Activated B cell treated with CpG ODN at 0.5 μM for 24 hours (primary cell): ENCODE results near the gene ENPP5. TPM values are rescaled to one million over a fixed set of nuclear protein-coding genes. Genes with fewer than 3 reads are reported as not detected.

ENCODE experiments used
- ATAC-seq: fragments of 200-7000 bp; cut with Tn5 transposase; one replicate; pipeline ENCODE4 v1.10.0; 2021; ENCODE audit warnings: low read depth, mild to moderate bottlenecking, moderate library complexity
- CTCF ChIA-PET: fragments of 350-600 bp; sonication (Branson Sonifier 250); formaldehyde crosslinking; loops from one replicate; lab custom pipeline; 2021; ENCODE audit warnings: antibody characterized with exemption; lab: Charles Lee
- POLR2A ChIA-PET: fragments of 350-600 bp; sonication (Branson Sonifier 250); formaldehyde crosslinking; loops from one replicate; lab custom pipeline; 2021; ENCODE audit warnings: antibody characterized with exemption; lab: Charles Lee
- DNase-seq: peaks from one replicate; pipeline ENCODE4 v3.0.0; 2022
- H3K27ac Mint-ChIP-seq: one replicate; pipeline ENCODE4 v1.8.0; 2020; ENCODE audit warnings: mixed read lengths
- H3K27me3 Mint-ChIP-seq: one replicate; pipeline ENCODE4 v1.8.0; 2021; ENCODE audit warnings: mixed read lengths
- H3K36me3 Mint-ChIP-seq: one replicate; pipeline ENCODE4 v1.8.0; 2021; ENCODE audit warnings: low read depth, mixed read lengths
- H3K4me1 Mint-ChIP-seq: one replicate; pipeline ENCODE4 v1.8.0; 2021; ENCODE audit warnings: mixed read lengths
- H3K4me3 Mint-ChIP-seq: one replicate; pipeline ENCODE4 v1.8.0; 2020; ENCODE audit warnings: mild to moderate bottlenecking, mixed read lengths
- H3K9me3 Mint-ChIP-seq: one replicate; pipeline ENCODE4 v1.8.0; 2020; ENCODE audit warnings: mixed read lengths
- intact Hi-C: fragments of 100-400 bp; cut with micrococcal nuclease; formaldehyde crosslinking; loops from one replicate; pipeline ENCODE4 v1.15.1; 2024
- total RNA-seq: library from RNA; stranded (reverse); gene quantifications from 2 replicates; pipeline ENCODE4 v1.2.3, GENCODE V29; 2022
- TF ChIP-seq, protein P1 (sequence below): fragments of 200-600 bp; IDR thresholded peaks from one replicate; pipeline ENCODE4 v1.8.0; 2022; ENCODE audit warnings: antibody characterized with exemption, mild to moderate bottlenecking

Gene ENPP5
- total RNA-seq, 1 donor from 2014 or later, result 0.71 TPM

DNA sequence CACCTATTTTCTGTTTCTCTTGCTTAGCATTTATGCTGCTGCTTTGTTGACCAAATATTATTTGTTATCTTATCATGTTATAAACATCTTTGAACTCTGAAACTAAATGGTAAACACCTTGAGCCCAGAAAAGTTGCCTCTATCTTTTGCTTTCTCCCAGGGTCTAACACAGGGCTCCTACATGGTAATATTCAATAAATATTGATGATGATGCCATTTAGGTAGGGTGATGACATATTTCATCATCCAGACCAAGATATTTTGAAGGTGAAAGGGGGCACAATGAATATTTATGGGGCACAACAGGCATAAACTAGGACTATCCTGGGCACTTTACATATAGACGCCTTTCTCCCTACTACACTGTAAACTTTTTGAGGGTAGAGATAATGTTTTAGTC, 52.6 kb downstream of the ENPP5 start:
- Mint-ChIP-seq H3K27me3 (no peaks in the 10 kb centered on the region), H3K27ac (no peak overlapping the region), H3K36me3 (peaks cover 7% of the 10 kb centered on the region), H3K4me3 (no peak overlapping the region), H3K9me3 (peaks cover 3% of the 10 kb centered on the region), H3K4me1 (peaks cover 19% of the 10 kb centered on the region)
- TF ChIP-seq, protein P1, sequence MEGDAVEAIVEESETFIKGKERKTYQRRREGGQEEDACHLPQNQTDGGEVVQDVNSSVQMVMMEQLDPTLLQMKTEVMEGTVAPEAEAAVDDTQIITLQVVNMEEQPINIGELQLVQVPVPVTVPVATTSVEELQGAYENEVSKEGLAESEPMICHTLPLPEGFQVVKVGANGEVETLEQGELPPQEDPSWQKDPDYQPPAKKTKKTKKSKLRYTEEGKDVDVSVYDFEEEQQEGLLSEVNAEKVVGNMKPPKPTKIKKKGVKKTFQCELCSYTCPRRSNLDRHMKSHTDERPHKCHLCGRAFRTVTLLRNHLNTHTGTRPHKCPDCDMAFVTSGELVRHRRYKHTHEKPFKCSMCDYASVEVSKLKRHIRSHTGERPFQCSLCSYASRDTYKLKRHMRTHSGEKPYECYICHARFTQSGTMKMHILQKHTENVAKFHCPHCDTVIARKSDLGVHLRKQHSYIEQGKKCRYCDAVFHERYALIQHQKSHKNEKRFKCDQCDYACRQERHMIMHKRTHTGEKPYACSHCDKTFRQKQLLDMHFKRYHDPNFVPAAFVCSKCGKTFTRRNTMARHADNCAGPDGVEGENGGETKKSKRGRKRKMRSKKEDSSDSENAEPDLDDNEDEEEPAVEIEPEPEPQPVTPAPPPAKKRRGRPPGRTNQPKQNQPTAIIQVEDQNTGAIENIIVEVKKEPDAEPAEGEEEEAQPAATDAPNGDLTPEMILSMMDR, result no peak
- intact Hi-C loops, result no loop called here
- ChIA-PET POLR2A (no interaction called here), CTCF (no interaction called here)
- DNase-seq (no peak), ATAC-seq (no peak)

DNA sequence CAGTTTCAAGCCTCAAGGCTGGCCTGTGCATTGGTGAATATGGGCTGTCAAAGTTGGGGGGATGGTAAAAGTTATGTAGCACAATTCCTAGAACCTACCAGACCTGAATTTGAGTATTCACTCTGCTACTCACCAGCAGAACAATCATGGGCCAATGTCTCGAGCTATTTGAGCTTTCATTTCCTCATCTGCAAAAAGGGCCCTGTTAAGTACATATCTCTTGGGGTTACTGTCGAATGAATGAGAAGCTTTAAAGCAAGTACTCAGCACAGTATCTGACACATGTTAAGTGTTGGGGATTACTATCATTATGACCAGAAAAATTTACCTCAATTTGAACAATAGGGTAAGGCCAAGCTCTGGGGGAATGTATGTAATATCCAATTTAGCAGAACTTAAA, 54.5 kb downstream of the ENPP5 start:
- ATAC-seq, result peak; percentile 74
- Mint-ChIP-seq H3K36me3 (peaks cover 10% of the 10 kb centered on the region), H3K4me1 (peaks cover 19% of the 10 kb centered on the region), H3K4me3 (no peak overlapping the region), H3K9me3 (peaks cover 8% of the 10 kb centered on the region), H3K27ac (no peak overlapping the region), H3K27me3 (no peaks in the 10 kb centered on the region)
- ChIA-PET CTCF (interaction anchor here (2.2 kb wide), 1 partner anchor 26 kb away, joined by 8 read pairs; no protein-coding TSS in a partner anchor), POLR2A (interaction anchor here (1.3 to 1.6 kb wide), 2 partner anchors 14 to 101 kb away, joined by 4 to 5 read pairs; partner anchors contain the start of gene ENPP4)
- TF ChIP-seq, protein P1, result no peak
- DNase-seq, result no peak
- intact Hi-C loops, result no loop called here

DNA sequence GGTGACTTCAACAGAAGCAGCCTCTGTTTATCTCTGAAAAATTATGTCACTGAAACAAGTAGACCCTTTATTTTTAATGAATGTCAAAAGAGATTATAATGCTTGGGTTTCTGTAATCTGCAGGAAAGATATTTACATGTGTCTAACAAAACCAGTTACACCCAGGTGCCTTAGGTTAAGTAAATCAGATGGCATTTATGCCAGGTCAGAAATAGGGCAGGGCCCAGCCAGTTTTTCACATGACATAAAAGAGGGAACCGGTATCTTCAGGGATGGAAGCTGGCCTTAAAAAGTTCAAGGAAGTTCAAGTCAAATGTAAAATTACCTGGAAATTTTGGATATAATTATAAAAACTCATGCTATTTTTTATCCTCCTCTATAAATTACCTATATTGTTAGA, 55.1 kb downstream of the ENPP5 start:
- TF ChIP-seq, protein P1, result no peak
- ATAC-seq (no peak), DNase-seq (no peak)
- POLR2A ChIA-PET, result interaction anchor here (1.3 to 1.6 kb wide), 2 partner anchors 15 to 102 kb away, joined by 4 to 5 read pairs; partner anchors contain the start of gene ENPP4
- Mint-ChIP-seq H3K27ac (no peak overlapping the region), H3K4me1 (peaks cover 19% of the 10 kb centered on the region), H3K4me3 (no peak overlapping the region), H3K36me3 (peaks cover 10% of the 10 kb centered on the region), H3K9me3 (peaks cover 8% of the 10 kb centered on the region), H3K27me3 (no peaks in the 10 kb centered on the region)
- intact Hi-C loops, result no loop called here
- CTCF ChIA-PET, result interaction anchor here (2.2 kb wide), 1 partner anchor 26 kb away, joined by 8 read pairs; no protein-coding TSS in a partner anchor

DNA sequence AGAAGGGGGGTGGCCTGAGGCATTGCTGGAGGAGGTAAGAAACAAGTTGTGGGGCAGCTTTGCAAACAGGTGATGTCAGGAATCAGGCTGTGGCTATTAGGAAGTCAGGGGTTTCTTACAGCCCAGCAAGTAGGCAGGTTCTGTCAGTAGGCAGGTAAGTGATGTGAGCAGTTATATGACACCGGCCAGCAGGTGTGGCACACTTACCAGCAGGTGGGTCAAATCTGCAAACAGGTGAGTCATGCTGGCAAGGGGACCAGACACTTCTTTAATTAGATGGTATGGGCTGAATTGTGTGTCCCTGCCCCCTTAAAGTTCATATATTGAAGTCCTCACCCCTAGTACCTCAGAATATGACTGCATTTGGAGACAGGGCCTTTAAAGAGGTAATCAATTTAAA, 57.4 kb downstream of the ENPP5 start:
- ATAC-seq (no peak), DNase-seq (no peak)
- peaks cover 14% of the 10 kb centered on the region for H3K4me1 Mint-ChIP-seq
- H3K9me3 Mint-ChIP-seq, result peaks cover 6% of the 10 kb centered on the region
- H3K27me3 Mint-ChIP-seq, result no peaks in the 10 kb centered on the region
- H3K27ac Mint-ChIP-seq, result no peak overlapping the region
- POLR2A ChIA-PET, result no interaction called here
- CTCF ChIA-PET, result interaction anchor here (0.9 kb wide), 1 partner anchor 23 kb away, joined by 3 read pairs; no protein-coding TSS in a partner anchor
- TF ChIP-seq, protein P1, result no peak
- intact Hi-C loops, result no loop called here
- no peak overlapping the region for H3K4me3 Mint-ChIP-seq
- peaks cover 10% of the 10 kb centered on the region for H3K36me3 Mint-ChIP-seq

Other genes with a start within 250 kb of the ENPP5 start
- gene CLIC5, start 155.1 kb downstream of the ENPP5 start, total RNA-seq, result 2.3 and 2.5 TPM in 2 replicates
- 13.0 and 13.6 TPM in 2 replicates for gene ENPP4, start 41.0 kb downstream of the ENPP5 start, total RNA-seq